CD14-positive monocyte (primary cell): Measurements from ENCODE around the gene USP43. TPM values are rescaled to one million over a fixed set of nuclear protein-coding genes. Genes with fewer than 3 reads are reported as not detected.

Experiments
- DNase-seq, 3 donors: peaks; one replicate each; pipeline ENCODE4 v3.0.0-alpha.2; 2011 to 2022
- H2AFZ ChIP-seq: 2 replicates; pipeline ENCODE4 v1.6.0; 2012; ENCODE audit warnings: mild to moderate bottlenecking, low read depth, low read length, inconsistent platforms; ENCODE audit not compliant: insufficient read depth, poor library complexity, severe bottlenecking
- H3K27ac ChIP-seq, 2 donors: 1 replicate in 1 of 2; 2 replicates in 1 of 2; pipeline ENCODE4 v1.5.1; 2012 to 2013; ENCODE audit warnings: low read length in 2 of 2, control low read depth in 1 of 2, inconsistent platforms in 1 of 2, low read depth in 1 of 2, mild to moderate bottlenecking in 1 of 2
- H3K27me3 ChIP-seq, 2 donors: one replicate each; pipeline versions ENCODE4 v1.6.0 to v1.6.1; 2011 to 2013; ENCODE audit warnings: low read length in 2 of 2; ENCODE audit not compliant: control insufficient read depth in 2 of 2, insufficient read depth in 2 of 2
- H3K36me3 ChIP-seq, 2 donors: replicated peaks in 1 of 2; 1 replicate in 1 of 2; 2 replicates in 1 of 2; pipeline versions ENCODE4 v1.5.1 to v1.6.1; 2012 to 2013; ENCODE audit warnings: low read length in 2 of 2, control low read depth in 1 of 2, inconsistent platforms in 1 of 2, mild to moderate bottlenecking in 1 of 2; ENCODE audit not compliant: insufficient read depth in 2 of 2, control insufficient read depth in 1 of 2
- H3K4me1 ChIP-seq, 2 donors: 1 replicate in 1 of 2; 2 replicates in 1 of 2; pipeline versions ENCODE4 v1.5.1 to v1.6.1; 2012 to 2013; ENCODE audit warnings: low read length in 2 of 2, control low read depth in 1 of 2, inconsistent platforms in 1 of 2, mild to moderate bottlenecking in 1 of 2, moderate library complexity in 1 of 2; ENCODE audit not compliant: insufficient read depth in 2 of 2, control insufficient read depth in 1 of 2
- H3K4me2 ChIP-seq: replicated peaks from 2 replicates; pipeline ENCODE3; 2012; ENCODE audit warnings: low read length, moderate library complexity, mild to moderate bottlenecking; ENCODE audit not compliant: poor library complexity, severe bottlenecking; ENCODE audit errors: extremely low read depth
- H3K4me3 ChIP-seq, 3 experiments: fragments of 200-600 bp in 1 of 3; sonication (generic) in 1 of 3; replicated peaks in 1 of 3; 1 replicate in 2 of 3; 2 replicates in 1 of 3; pipeline ENCODE4 v1.5.1; 2011 to 2013; ENCODE audit warnings: low read length in 3 of 3, mild to moderate bottlenecking in 3 of 3, control low read depth in 2 of 3, low read depth in 2 of 3, inconsistent platforms in 1 of 3, moderate library complexity in 1 of 3
- H3K79me2 ChIP-seq: 2 replicates; pipeline ENCODE4 v1.6.0; 2012; ENCODE audit warnings: mild to moderate bottlenecking, control low read depth, inconsistent platforms, low read length, moderate library complexity; ENCODE audit not compliant: insufficient read depth
- H3K9ac ChIP-seq: 2 replicates; pipeline ENCODE4 v1.6.0; 2017; ENCODE audit warnings: low read length, mild to moderate bottlenecking; ENCODE audit not compliant: insufficient read depth, poor library complexity, severe bottlenecking
- H3K9me3 ChIP-seq, 2 donors: replicated peaks in 1 of 2; 1 replicate in 1 of 2; 2 replicates in 1 of 2; pipeline versions ENCODE4 v1.5.1 to v1.6.1; 2012 to 2013; ENCODE audit warnings: low read length in 2 of 2, control low read depth in 1 of 2; ENCODE audit not compliant: control insufficient read depth in 1 of 2, insufficient read depth in 1 of 2
- H4K20me1 ChIP-seq: 2 replicates; pipeline ENCODE4 v1.6.0; 2012; ENCODE audit warnings: mild to moderate bottlenecking, low read length, control low read depth, moderate library complexity; ENCODE audit not compliant: insufficient read depth
- H3K27ac Mint-ChIP-seq, 7 donors: one replicate each; pipeline ENCODE4 v1.8.0; 2020; ENCODE audit warnings: mild to moderate bottlenecking in 7 of 7, mixed read lengths in 7 of 7, moderate library complexity in 6 of 7, inconsistent platforms in 2 of 7
- H3K27me3 Mint-ChIP-seq, 3 donors: one replicate each; pipeline ENCODE4 v1.8.0; 2021 to 2022; ENCODE audit warnings: low read depth in 3 of 3, mild to moderate bottlenecking in 3 of 3, mixed read lengths in 3 of 3, moderate library complexity in 3 of 3, inconsistent platforms in 1 of 3
- H3K36me3 Mint-ChIP-seq, 2 donors: one replicate each; pipeline ENCODE4 v1.8.0; 2020; ENCODE audit warnings: mixed read lengths in 2 of 2, inconsistent platforms in 1 of 2, mild to moderate bottlenecking in 1 of 2
- H3K4me1 Mint-ChIP-seq: one replicate; pipeline ENCODE4 v1.8.0; 2020; ENCODE audit warnings: mild to moderate bottlenecking, mixed read lengths
- H3K4me3 Mint-ChIP-seq, 2 donors: one replicate each; pipeline ENCODE4 v1.8.0; 2020; ENCODE audit warnings: mild to moderate bottlenecking in 2 of 2, mixed read lengths in 2 of 2, moderate library complexity in 1 of 2
- H3K9me3 Mint-ChIP-seq, 7 donors: one replicate each; pipeline ENCODE4 v1.8.0; 2020 to 2022; ENCODE audit warnings: mixed read lengths in 7 of 7, mild to moderate bottlenecking in 6 of 7, moderate library complexity in 6 of 7, inconsistent platforms in 2 of 7
- WGBS: methylation state at CpG from one replicate; pipeline ENCODE4 v1.1.5; 2013; ENCODE audit warnings: missing lambda C conversion rate; ENCODE audit not compliant: insufficient coverage; 5-methylcytosine and 5-hydroxymethylcytosine counted together
- intact Hi-C, 2 donors: fragments of 100-400 bp; cut with micrococcal nuclease; formaldehyde crosslinking; loops; one replicate each; pipeline versions ENCODE4 v1.15.0 to v1.15.1; 2023
- polyA plus RNA-seq, 3 donors: library from polyadenylated mRNA; depleted of rRNA in 1 of 3; unstranded in 2 of 3; stranded (reverse) in 1 of 3; fragments of 300-500 nt in 2 of 3; fragments of >200 nt in 1 of 3; fragmentation: Illumina TruSeq in 2 of 3; gene quantifications; 1 replicate in 2 of 3; 2 replicates in 1 of 3; pipeline ENCODE4 v1.2.3, GENCODE V29; 2012 to 2021
- TF ChIP-seq, protein P1 (sequence below): fragments of 200-600 bp; IDR thresholded peaks from one replicate; pipeline ENCODE4 v1.8.0; 2022; ENCODE audit warnings: antibody characterized with exemption, mild to moderate bottlenecking

Gene USP43
- polyA plus RNA-seq, 3 donors = 0.05 to 0.57 TPM; not detected in 1

GRCh38 chr17:9715503-9716016, 70.2 kb downstream of the USP43 start:
- Histone ChIP-seq H3K27me3 (no peaks in the 10 kb centered on the region), H3K9ac (no peak overlapping the region)

GRCh38 chr17:9725575-9725974, 80.3 kb downstream of the USP43 start:
- Histone ChIP-seq H3K36me3 (no peaks in the 10 kb centered on the region), H4K20me1 (no peaks in the 10 kb centered on the region), H3K4me3 (no peak overlapping the region), H3K4me2 (no peak overlapping the region), H2AFZ (no peak overlapping the region), H3K79me2 (no peaks in the 10 kb centered on the region), H3K9me3 (no peaks in the 10 kb centered on the region), H3K4me1 (peaks cover 20 to 21% of the 10 kb centered on the region in 2 donors), H3K27me3 (no peaks in the 10 kb centered on the region), H3K27ac (no peak overlapping the region), H3K9ac (peak overlapping the region; percentile 4)
- Mint-ChIP-seq H3K27me3 (peaks cover 0 to 6% (median 0%) of the 10 kb centered on the region in 3 donors), H3K27ac (peak overlapping the region in 1 of 7 donors; percentile 6), H3K4me3 (no peak overlapping the region), H3K9me3 (no peaks in the 10 kb centered on the region), H3K36me3 (no peaks in the 10 kb centered on the region), H3K4me1 (peaks cover 32% of the 10 kb centered on the region)
- 11% methylated on average over 5 of the region's 9 CpGs for WGBS
- intact Hi-C loops = no loop called here
- no peak for DNase-seq
- TF ChIP-seq, protein P1, sequence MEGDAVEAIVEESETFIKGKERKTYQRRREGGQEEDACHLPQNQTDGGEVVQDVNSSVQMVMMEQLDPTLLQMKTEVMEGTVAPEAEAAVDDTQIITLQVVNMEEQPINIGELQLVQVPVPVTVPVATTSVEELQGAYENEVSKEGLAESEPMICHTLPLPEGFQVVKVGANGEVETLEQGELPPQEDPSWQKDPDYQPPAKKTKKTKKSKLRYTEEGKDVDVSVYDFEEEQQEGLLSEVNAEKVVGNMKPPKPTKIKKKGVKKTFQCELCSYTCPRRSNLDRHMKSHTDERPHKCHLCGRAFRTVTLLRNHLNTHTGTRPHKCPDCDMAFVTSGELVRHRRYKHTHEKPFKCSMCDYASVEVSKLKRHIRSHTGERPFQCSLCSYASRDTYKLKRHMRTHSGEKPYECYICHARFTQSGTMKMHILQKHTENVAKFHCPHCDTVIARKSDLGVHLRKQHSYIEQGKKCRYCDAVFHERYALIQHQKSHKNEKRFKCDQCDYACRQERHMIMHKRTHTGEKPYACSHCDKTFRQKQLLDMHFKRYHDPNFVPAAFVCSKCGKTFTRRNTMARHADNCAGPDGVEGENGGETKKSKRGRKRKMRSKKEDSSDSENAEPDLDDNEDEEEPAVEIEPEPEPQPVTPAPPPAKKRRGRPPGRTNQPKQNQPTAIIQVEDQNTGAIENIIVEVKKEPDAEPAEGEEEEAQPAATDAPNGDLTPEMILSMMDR = no peak

More at GRCh38 chr17:9715503-9716016, 70.2 kb downstream of the USP43 start:
- Mint-ChIP-seq H3K4me1 (peaks cover 9% of the 10 kb centered on the region), H3K27me3 (peaks cover 0 to 1% (median 0%) of the 10 kb centered on the region in 3 donors), H3K9me3 (peaks cover 0 to 5% (median 0%) of the 10 kb centered on the region in 7 donors), H3K4me3 (no peak overlapping the region), H3K27ac (no peak overlapping the region), H3K36me3 (no peaks in the 10 kb centered on the region)
- H3K27ac ChIP-seq = no peak overlapping the region
- no CpG with 5 or more reads among the region's 1 CpG for WGBS
- no peak overlapping the region for H3K4me2 ChIP-seq
- no peaks in the 10 kb centered on the region for H3K9me3 ChIP-seq
- no peak overlapping the region for H3K4me3 ChIP-seq
- H2AFZ ChIP-seq = no peak overlapping the region
- no peak for DNase-seq
- TF ChIP-seq, protein P1 = no peak
- peaks cover 7 to 11% of the 10 kb centered on the region in 2 donors for H3K4me1 ChIP-seq
- intact Hi-C loops = no loop called here
- H3K79me2 ChIP-seq = no peaks in the 10 kb centered on the region
- H3K36me3 ChIP-seq = no peaks in the 10 kb centered on the region
- no peaks in the 10 kb centered on the region for H4K20me1 ChIP-seq
